Activated CD4-positive, alpha-beta T cell treated with anti-CD3 and anti-CD28 coated beads for 36 hours (primary cell): Measurements from ENCODE around the gene VIM. TPM values are rescaled to one million over a fixed set of nuclear protein-coding genes. Genes with fewer than 3 reads are reported as not detected.

Experiments used
- ATAC-seq: fragments of 200-7000 bp; cut with Tn5 transposase; one replicate; pipeline ENCODE4 v1.10.0; 2021; ENCODE audit warnings: mild to moderate bottlenecking, moderate library complexity
- CTCF ChIA-PET: fragments of 350-600 bp; sonication (Branson Sonifier 250); formaldehyde crosslinking; loops from one replicate; lab custom pipeline; 2021; ENCODE audit warnings: antibody characterized with exemption; lab: Charles Lee
- POLR2A ChIA-PET: fragments of 350-600 bp; sonication (Branson Sonifier 250); formaldehyde crosslinking; loops from one replicate; lab custom pipeline; 2021; ENCODE audit warnings: antibody characterized with exemption, inconsistent platforms; lab: Charles Lee
- DNase-seq: peaks from one replicate; pipeline ENCODE4 v3.0.0-alpha.2; 2020
- H3K27ac Mint-ChIP-seq: one replicate; pipeline ENCODE4 v1.8.0; 2021; ENCODE audit warnings: mixed read lengths
- H3K27me3 Mint-ChIP-seq: one replicate; pipeline ENCODE4 v1.8.0; 2021; ENCODE audit warnings: mixed read lengths
- H3K36me3 Mint-ChIP-seq: one replicate; pipeline ENCODE4 v1.8.0; 2021; ENCODE audit warnings: low read depth, mixed read lengths
- H3K4me1 Mint-ChIP-seq: one replicate; pipeline ENCODE4 v1.8.0; 2021; ENCODE audit warnings: mixed read lengths
- H3K4me3 Mint-ChIP-seq: one replicate; pipeline ENCODE4 v1.8.0; 2021; ENCODE audit warnings: mild to moderate bottlenecking, moderate library complexity, mixed read lengths
- H3K9me3 Mint-ChIP-seq: one replicate; pipeline ENCODE4 v1.8.0; 2021; ENCODE audit warnings: low read depth, mixed read lengths
- intact Hi-C, 2 experiments: fragments of 100-400 bp; cut with DNase I in 1 of 2; cut with micrococcal nuclease in 1 of 2; formaldehyde crosslinking; loops; one replicate each; pipeline versions ENCODE4 v1.14.2 to v1.15.1; 2022 to 2024; cut with DNase I, micrococcal nuclease
- total RNA-seq, 2 experiments: library from RNA; stranded (reverse); gene quantifications; one replicate each; pipeline ENCODE4 v1.2.3, GENCODE V29; 2021

Gene VIM
- total RNA-seq, 2 experiments from 2014 or later, result 334 to 396 TPM

GRCh38 chr10:17278607-17279240, 50.7 kb downstream of the VIM start:
- intact Hi-C loops, result no loop called here
- CTCF ChIA-PET, result no interaction called here

GRCh38 chr10:17282311-17282710, 54.3 kb downstream of the VIM start:
- H3K36me3 Mint-ChIP-seq, result no peaks in the 10 kb centered on the region
- H3K9me3 Mint-ChIP-seq, result peaks cover 19% of the 10 kb centered on the region
- no peak for ATAC-seq
- H3K4me3 Mint-ChIP-seq, result no peak overlapping the region
- intact Hi-C loops, result no loop called here
- no peak for DNase-seq
- H3K27ac Mint-ChIP-seq, result no peak overlapping the region
- POLR2A ChIA-PET, result no interaction called here
- no peaks in the 10 kb centered on the region for H3K4me1 Mint-ChIP-seq
- CTCF ChIA-PET, result no interaction called here
- H3K27me3 Mint-ChIP-seq, result peaks cover 2% of the 10 kb centered on the region

More at GRCh38 chr10:17278607-17279240, 50.7 kb downstream of the VIM start:
- no peak overlapping the region for H3K27ac Mint-ChIP-seq
- no peak overlapping the region for H3K4me3 Mint-ChIP-seq
- DNase-seq, result no peak
- no peaks in the 10 kb centered on the region for H3K27me3 Mint-ChIP-seq
- POLR2A ChIA-PET, result interaction anchor here (0.6 kb wide), 1 partner anchor 91 kb away, joined by 4 read pairs; no protein-coding TSS in a partner anchor
- ATAC-seq, result no peak
- H3K4me1 Mint-ChIP-seq, result peaks cover 2% of the 10 kb centered on the region
- peaks cover 21% of the 10 kb centered on the region for H3K9me3 Mint-ChIP-seq
- no peaks in the 10 kb centered on the region for H3K36me3 Mint-ChIP-seq

DNA sequence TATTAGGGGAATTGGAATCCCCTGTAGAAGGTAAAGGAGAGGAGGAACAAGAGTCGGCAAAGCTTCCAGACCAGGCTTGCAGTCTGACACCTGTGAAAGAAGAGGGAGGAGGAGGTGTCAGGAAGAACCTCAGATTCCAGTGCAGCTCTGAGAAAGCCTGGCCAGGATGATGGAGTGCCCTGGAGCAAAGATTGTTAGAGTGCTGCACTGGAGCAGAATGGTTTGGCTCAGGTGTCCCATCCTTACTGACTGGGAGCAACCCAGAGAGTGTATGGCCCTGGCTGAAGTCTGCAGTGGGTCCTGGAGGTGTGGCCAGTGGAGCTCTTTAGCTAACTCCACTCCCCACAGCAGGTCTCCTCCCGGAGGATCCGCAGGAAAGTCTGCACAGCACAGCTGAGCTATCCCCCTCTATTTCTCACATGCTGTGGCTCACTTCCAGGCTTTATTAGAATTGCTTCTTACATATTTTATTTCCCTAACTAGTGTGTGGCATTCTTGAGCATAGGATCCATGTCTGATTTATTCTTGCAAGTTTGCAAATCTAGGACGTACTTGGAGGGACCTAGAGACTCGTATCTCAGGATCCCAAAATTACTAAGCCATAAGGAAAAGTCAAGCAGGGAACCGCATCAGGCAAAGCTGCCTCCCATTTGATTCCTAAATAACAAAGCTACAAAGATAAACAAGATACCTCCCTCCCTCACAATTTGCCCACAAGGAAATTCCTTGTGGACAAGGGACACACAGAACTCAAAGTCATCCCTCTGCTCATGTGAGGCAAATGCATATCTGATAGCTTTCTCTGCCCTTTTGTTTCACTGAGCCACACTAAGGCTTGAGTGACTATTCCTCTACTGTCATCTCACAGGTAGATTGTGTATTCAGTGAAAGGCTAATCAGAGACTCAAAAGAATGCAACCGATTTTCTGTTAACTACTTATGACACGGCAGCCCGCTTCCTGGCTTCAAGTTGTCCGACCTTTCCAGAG, 58.8 kb downstream of the VIM start:
- H3K4me1 Mint-ChIP-seq, result peaks cover 12% of the 10 kb centered on the region
- ChIA-PET CTCF (interaction anchor here (0.6 to 0.9 kb wide), 4 partner anchors 10 to 122 kb away, joined by 3 to 5 read pairs (median 3); no protein-coding TSS in a partner anchor), POLR2A (no interaction called here)
- intact Hi-C loops, result no loop called here
- peaks cover 20% of the 10 kb centered on the region for H3K27me3 Mint-ChIP-seq
- ATAC-seq, result no peak
- H3K36me3 Mint-ChIP-seq, result no peaks in the 10 kb centered on the region
- H3K9me3 Mint-ChIP-seq, result peaks cover 8% of the 10 kb centered on the region
- no peak overlapping the region for H3K4me3 Mint-ChIP-seq
- H3K27ac Mint-ChIP-seq, result no peak overlapping the region
- no peak for DNase-seq

Other genes with a start within 250 kb of the VIM start
- under 1 TPM; 0.25 to 0.43 TPM for gene CUBN, start 98.4 kb upstream of the VIM start, total RNA-seq
- gene TRDMT1, start 26.6 kb upstream of the VIM start, total RNA-seq, result 10 to 100 TPM in 1 of 2 experiments, 1 to 10 TPM in 1; 6.6 to 11.6 TPM
- gene ST8SIA6, start 226.4 kb downstream of the VIM start, total RNA-seq, result not detected